Kasumi-1 (cell line): Measurements from ENCODE around the gene ZSCAN18.

Experiments
- DNase-seq, 2 experiments: peaks; one replicate each; lab custom pipeline; 2025; lab: John Stamatoyannopoulos, UW

Gene ZSCAN18

GRCh38 chr19:58044886-58045285 lies 53.1 kb downstream of the ZSCAN18 start:
- DNase-seq, result no peak

GRCh38 chr19:58044391-58044790 lies 53.6 kb downstream of the ZSCAN18 start:
- DNase-seq, result no peak

- DNase-seq, result no peak
Measured at GRCh38 chr19:58042495-58043340, 55.3 kb downstream of the ZSCAN18 start.

GRCh38 chr19:58040751-58041525 lies 57.1 kb downstream of the ZSCAN18 start:
- no peak for DNase-seq

- no peak for DNase-seq
Measured at GRCh38 chr19:58038688-58039204, 59.3 kb downstream of the ZSCAN18 start.

- no peak for DNase-seq
Measured at GRCh38 chr19:58037927-58038687, 59.9 kb downstream of the ZSCAN18 start.

GRCh38 chr19:58035863-58036262 lies 62.2 kb downstream of the ZSCAN18 start:
- no peak for DNase-seq

- DNase-seq, result no peak
Measured at GRCh38 chr19:58034477-58034793, 63.6 kb downstream of the ZSCAN18 start.
